ENCODE data around the gene CELSR1. TPM values are rescaled to one million over a fixed set of nuclear protein-coding genes. Genes with fewer than 3 reads are reported as not detected.
A peak's percentile ranks its signal among the peaks of the same experiment; 100 is the strongest.

CELSR1 gene
- total RNA-seq, 2 donors from 2014 or later, result 1.5 to 6.7 TPM

- H3K4me3 ChIP-seq, result no peak overlapping the region
- no peak for TF ChIP-seq CTCF (IDR thresholded peaks at IDR 0.05)
- no peaks in the 10 kb centered on the region for H3K27me3 ChIP-seq (replicated peaks; ENCODE audit: insufficient read depth)
- no peak for ATAC-seq (ENCODE audit: insufficient number of reproducible peaks, low FRiP score, low read depth)
- H3K27ac ChIP-seq, result no peak overlapping the region
- peaks cover 9 to 12% of the 10 kb centered on the region in 2 donors for H3K4me1 ChIP-seq (ENCODE audit: control insufficient read depth in 1 of 2, low read depth in 2 of 2)
- peaks cover 40% of the 10 kb centered on the region for H3K36me3 ChIP-seq
- H3K9me3 ChIP-seq, result no peaks in the 10 kb centered on the region
- no peak for DNase-seq (ENCODE audit: low spot score)
Observed at GRCh38 chr22:46338636-46339035, 198.8 kb downstream of the CELSR1 start.

- Histone ChIP-seq H3K4me1 (ENCODE audit: control insufficient read depth in 1 of 2, low read depth in 2 of 2) (peaks cover 9 to 12% of the 10 kb centered on the region in 2 donors), H3K27me3 (replicated peaks; ENCODE audit: insufficient read depth) (no peaks in the 10 kb centered on the region), H3K4me3 (no peak overlapping the region), H3K27ac (no peak overlapping the region), H3K36me3 (peaks cover 32% of the 10 kb centered on the region), H3K9me3 (no peaks in the 10 kb centered on the region)
- no peak for TF ChIP-seq CTCF (IDR thresholded peaks at IDR 0.05)
- ATAC-seq (ENCODE audit: insufficient number of reproducible peaks, low FRiP score, low read depth) (no peak), DNase-seq (ENCODE audit: low spot score) (no peak)
Observed at GRCh38 chr22:46337870-46338269, 199.6 kb downstream of the CELSR1 start.

GRCh38 chr22:46336119-46337078 is 201.0 kb downstream of the CELSR1 start:
- peaks cover 9 to 12% of the 10 kb centered on the region in 2 donors for H3K4me1 ChIP-seq (ENCODE audit: control insufficient read depth in 1 of 2, low read depth in 2 of 2)
- no peak for TF ChIP-seq CTCF (IDR thresholded peaks at IDR 0.05)
- DNase-seq (ENCODE audit: low spot score) (no peak), ATAC-seq (ENCODE audit: insufficient number of reproducible peaks, low FRiP score, low read depth) (no peak)
- no peaks in the 10 kb centered on the region for H3K9me3 ChIP-seq
- H3K36me3 ChIP-seq, result peaks cover 25% of the 10 kb centered on the region
- no peaks in the 10 kb centered on the region for H3K27me3 ChIP-seq (replicated peaks; ENCODE audit: insufficient read depth)
- peak overlapping the region; percentile 81 for H3K4me3 ChIP-seq
- H3K27ac ChIP-seq, result peak overlapping the region; percentile 83 to 86

GRCh38 chr22:46335201-46336118 is 202.0 kb downstream of the CELSR1 start, which contains the start of gene TRMU:
TRMU (plus strand) TSS chr22:46335714; CDS start chr22:46335765, 51 bp downstream.
- TF ChIP-seq CTCF (IDR thresholded peaks at IDR 0.05), result no peak
- no peaks in the 10 kb centered on the region for H3K9me3 ChIP-seq
- H3K4me1 ChIP-seq (ENCODE audit: control insufficient read depth in 1 of 2, low read depth in 2 of 2), result peaks cover 9 to 12% of the 10 kb centered on the region in 2 donors
- ATAC-seq (ENCODE audit: insufficient number of reproducible peaks, low FRiP score, low read depth) (peak; percentile 78), DNase-seq (ENCODE audit: low spot score) (no peak)
- peaks cover 23% of the 10 kb centered on the region for H3K36me3 ChIP-seq
- H3K27ac ChIP-seq, result peak within 1 kb of the TSS; percentile 83 to 86
- no peaks in the 10 kb centered on the region for H3K27me3 ChIP-seq (replicated peaks; ENCODE audit: insufficient read depth)
- H3K4me3 ChIP-seq, result peak within 1 kb of the TSS; percentile 81

Measured in thoracic aorta (tissue), 2 donors.